T-cell (primary cell): ENCODE data around the gene POC1B. TPM values are rescaled to one million over a fixed set of nuclear protein-coding genes. Genes with fewer than 3 reads are reported as not detected.

Experiments
- ATAC-seq, 4 experiments: fragments of 200-7000 bp in 3 of 4; fragments of 150-1000 bp in 1 of 4; cut with Tn5 transposase; replicated peaks in 1 of 4; 1 replicate in 3 of 4; 2 replicates in 1 of 4; pipeline ENCODE4 v1.10.0; 2021; ENCODE audit warnings: moderate library complexity in 3 of 4, mild to moderate bottlenecking in 2 of 4, moderate number of reproducible peaks in 1 of 4
- CTCF ChIA-PET, 2 donors: fragments of 300-600 bp; sonication (Branson Sonifier 250); formaldehyde crosslinking; loops; one replicate each; lab custom pipeline; 2022; ENCODE audit warnings: antibody characterized with exemption in 2 of 2; lab: Charles Lee
- POLR2A ChIA-PET, 2 donors: fragments of 300-600 bp; sonication (Branson Sonifier 250); formaldehyde crosslinking; loops; one replicate each; lab custom pipeline; 2022; ENCODE audit warnings: antibody characterized with exemption in 2 of 2; lab: Charles Lee
- DNase-seq, 35 experiments: peaks; one replicate each; pipeline versions ENCODE4 v3.0.0 to v3.0.0-alpha.2; 2013 to 2023
- H3K27ac ChIP-seq: one replicate; pipeline ENCODE4 v1.5.1; 2013; ENCODE audit warnings: low read length
- H3K27me3 ChIP-seq, 2 experiments: replicated peaks in 1 of 2; 1 replicate in 1 of 2; 2 replicates in 1 of 2; pipeline versions ENCODE4 v1.6.1 to v1.7.0; 2013; ENCODE audit warnings: low read length in 1 of 2, mixed read lengths in 1 of 2; ENCODE audit not compliant: control insufficient read depth in 2 of 2, insufficient read depth in 2 of 2; ENCODE audit errors: extremely low read depth in 1 of 2
- H3K36me3 ChIP-seq, 2 donors: 1 replicate in 1 of 2; 2 replicates in 1 of 2; pipeline versions ENCODE4 v1.6.1 to v1.7.0; 2013; ENCODE audit warnings: low read length in 1 of 2; ENCODE audit not compliant: control insufficient read depth in 2 of 2, insufficient read depth in 1 of 2; ENCODE audit errors: extremely low read depth in 1 of 2
- H3K4me1 ChIP-seq, 2 experiments: 1 replicate in 1 of 2; 2 replicates in 1 of 2; pipeline versions ENCODE4 v1.6.1 to v1.7.0; 2013; ENCODE audit warnings: low read length in 2 of 2, mixed read lengths in 1 of 2; ENCODE audit not compliant: insufficient read depth in 2 of 2, control insufficient read depth in 1 of 2; ENCODE audit errors: extremely low read depth in 1 of 2
- H3K4me3 ChIP-seq, 2 donors: 1 replicate in 1 of 2; 2 replicates in 1 of 2; pipeline versions ENCODE4 v1.5.1 to v1.7.0; 2013; ENCODE audit warnings: mild to moderate bottlenecking in 2 of 2, low read length in 1 of 2, moderate library complexity in 1 of 2; ENCODE audit not compliant: control insufficient read depth in 1 of 2; ENCODE audit errors: extremely low read depth in 1 of 2
- H3K9me3 ChIP-seq: 2 replicates; pipeline ENCODE4 v1.7.0; 2013
- H3K27ac Mint-ChIP-seq, 2 donors: one replicate each; pipeline ENCODE4 v1.8.0; 2020 to 2021; ENCODE audit warnings: mild to moderate bottlenecking in 2 of 2, mixed read lengths in 2 of 2
- H3K27me3 Mint-ChIP-seq, 2 donors: one replicate each; pipeline ENCODE4 v1.8.0; 2021 to 2022; ENCODE audit warnings: mixed read lengths in 2 of 2
- H3K36me3 Mint-ChIP-seq: one replicate; pipeline ENCODE4 v1.8.0; 2021; ENCODE audit warnings: mixed read lengths
- H3K4me1 Mint-ChIP-seq, 3 donors: one replicate each; pipeline ENCODE4 v1.8.0; 2020 to 2022; ENCODE audit warnings: mixed read lengths in 3 of 3, mild to moderate bottlenecking in 1 of 3
- H3K4me3 Mint-ChIP-seq, 3 donors: one replicate each; pipeline ENCODE4 v1.8.0; 2020 to 2022; ENCODE audit warnings: mild to moderate bottlenecking in 3 of 3, mixed read lengths in 3 of 3, moderate library complexity in 3 of 3
- H3K9me3 Mint-ChIP-seq, 3 donors: one replicate each; pipeline ENCODE4 v1.8.0; 2020 to 2022; ENCODE audit warnings: mixed read lengths in 3 of 3
- WGBS: methylation state at CpG from one replicate; pipeline ENCODE4 v1.1.5; 2013; ENCODE audit warnings: missing lambda C conversion rate; ENCODE audit not compliant: insufficient coverage; 5-methylcytosine and 5-hydroxymethylcytosine counted together
- total RNA-seq, 35 experiments: library from RNA in 6 of 35; stranded (reverse) in 6 of 35; fragments of 120-200 nt in 1 of 35; gene quantifications; one replicate each; pipeline versions ENCODE4 v1.2.1 to v1.2.4 and lab custom pipeline; 2013 to 2026

The POC1B gene
- total RNA-seq, 5 donors from 2014 or later (not counting 1 experiment from before 2014, with no cell fraction given): 17.2 to 25.5 (median 18.9) TPM

DNA sequence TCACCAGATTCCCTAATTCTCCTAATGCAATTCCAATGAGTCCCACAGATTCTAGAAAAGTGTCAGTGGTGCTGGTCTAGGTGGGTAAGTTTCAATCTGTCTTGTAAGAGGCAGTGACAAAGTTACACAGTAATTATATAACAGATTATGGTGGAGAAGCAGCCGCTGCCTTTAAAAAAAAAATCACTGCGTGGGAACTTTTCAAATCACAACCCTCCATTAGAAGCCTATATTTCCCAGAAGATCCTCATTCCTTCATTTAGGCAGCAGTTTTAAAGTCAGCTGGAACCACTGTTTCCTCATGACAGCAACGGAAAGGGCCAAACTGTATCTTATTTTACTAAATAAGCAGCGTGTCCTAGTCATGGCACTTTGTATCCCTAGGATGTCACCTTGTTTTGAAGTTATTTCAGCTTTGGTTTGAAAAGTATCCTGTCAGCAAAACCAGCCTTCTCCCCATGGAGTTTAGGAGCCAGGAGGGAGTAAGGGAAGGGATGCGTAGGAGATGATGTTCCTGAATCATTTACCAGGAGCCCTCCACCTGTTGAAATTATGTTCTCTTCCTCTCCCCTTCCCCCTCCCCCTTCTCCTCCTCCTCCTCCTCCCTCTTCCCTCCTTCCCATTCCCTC, 145.9 kb downstream of the POC1B start:
- H3K36me3 Mint-ChIP-seq: no peaks in the 10 kb centered on the region
- no peaks in the 10 kb centered on the region for H3K9me3 ChIP-seq
- no peaks in the 10 kb centered on the region for H3K27me3 ChIP-seq
- no peaks in the 10 kb centered on the region for H3K9me3 Mint-ChIP-seq
- no peak for DNase-seq
- no CpG with 5 or more reads among the region's 5 CpGs for WGBS
- H3K27me3 Mint-ChIP-seq: no peaks in the 10 kb centered on the region
- H3K4me3 Mint-ChIP-seq: no peak overlapping the region
- H3K4me3 ChIP-seq: no peak overlapping the region
- H3K4me1 ChIP-seq: peaks cover 0 to 10% of the 10 kb centered on the region in 2 experiments
- no peak for ATAC-seq
- H3K4me1 Mint-ChIP-seq: peaks cover 9 to 19% (median 13%) of the 10 kb centered on the region in 3 donors
- no peak overlapping the region for H3K27ac ChIP-seq
- POLR2A ChIA-PET: no interaction called here
- CTCF ChIA-PET: no interaction called here
- no peak overlapping the region for H3K27ac Mint-ChIP-seq
- H3K36me3 ChIP-seq: no peaks in the 10 kb centered on the region

DNA sequence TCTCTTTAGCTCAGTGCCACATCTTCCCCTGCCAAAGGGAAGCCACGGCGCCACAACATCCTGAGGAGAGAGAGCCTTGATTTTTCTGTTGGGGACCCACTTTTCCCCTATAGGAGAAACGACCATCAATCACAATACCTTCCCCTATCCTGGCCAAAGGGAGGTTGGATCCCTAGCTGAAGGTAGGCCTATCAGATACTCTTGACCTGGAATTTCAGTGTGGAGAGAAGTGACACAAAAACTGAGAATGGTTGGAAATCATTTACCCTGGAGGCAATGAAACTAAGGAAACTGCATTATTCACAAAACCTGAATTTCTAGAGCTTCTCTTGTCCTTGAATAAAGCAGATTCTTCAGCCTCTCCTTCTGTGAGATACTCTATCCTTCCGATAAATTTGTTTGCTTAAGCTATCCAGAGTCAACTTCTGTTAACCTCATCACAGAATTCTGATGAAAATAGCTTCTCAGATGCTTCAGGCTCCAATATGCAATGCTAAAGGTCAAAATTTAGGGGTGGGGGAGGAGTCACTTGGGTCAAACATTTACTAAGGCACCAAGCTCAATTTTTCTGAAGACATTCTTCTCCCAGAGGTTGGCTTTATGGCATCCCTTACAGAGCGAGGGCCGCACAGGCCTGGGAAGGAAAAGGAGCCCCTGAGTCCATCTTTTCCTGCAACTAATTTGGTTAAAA, 146.6 kb downstream of the POC1B start:
- Mint-ChIP-seq H3K36me3 (no peaks in the 10 kb centered on the region), H3K27ac (no peak overlapping the region), H3K9me3 (no peaks in the 10 kb centered on the region), H3K27me3 (no peaks in the 10 kb centered on the region), H3K4me3 (no peak overlapping the region), H3K4me1 (peaks cover 9 to 19% (median 13%) of the 10 kb centered on the region in 3 donors)
- H3K36me3 ChIP-seq: no peaks in the 10 kb centered on the region
- WGBS: no CpG with 5 or more reads among the region's 6 CpGs
- no peaks in the 10 kb centered on the region for H3K9me3 ChIP-seq
- ChIA-PET CTCF (no interaction called here), POLR2A (no interaction called here)
- H3K27me3 ChIP-seq: no peaks in the 10 kb centered on the region
- H3K4me1 ChIP-seq: peaks cover 0 to 10% of the 10 kb centered on the region in 2 experiments
- no peak overlapping the region for H3K4me3 ChIP-seq
- DNase-seq (no peak), ATAC-seq (no peak)
- H3K27ac ChIP-seq: no peak overlapping the region

DNA sequence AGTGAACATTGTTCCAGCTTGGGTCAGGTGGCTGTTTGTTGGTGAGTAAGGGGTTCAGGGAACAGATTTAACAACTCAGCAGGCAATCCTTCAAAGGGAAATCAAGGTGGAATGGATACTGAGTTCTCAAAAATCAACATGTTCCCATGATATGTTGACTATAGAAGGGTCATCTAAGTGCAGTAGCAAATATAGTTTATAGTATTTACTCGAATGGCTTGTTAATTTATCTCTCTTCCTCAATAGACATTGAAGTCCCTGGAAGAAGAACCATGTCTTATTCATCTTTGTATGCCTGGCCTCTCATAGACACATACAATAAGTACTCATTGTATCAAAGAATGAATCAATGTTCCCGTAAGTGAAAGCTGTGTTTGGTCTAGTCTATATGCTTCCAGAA, 149.0 kb downstream of the POC1B start:
- H3K27me3 Mint-ChIP-seq: no peaks in the 10 kb centered on the region
- ATAC-seq (no peak), DNase-seq (no peak)
- no peaks in the 10 kb centered on the region for H3K36me3 Mint-ChIP-seq
- Histone ChIP-seq H3K36me3 (no peaks in the 10 kb centered on the region), H3K27me3 (no peaks in the 10 kb centered on the region), H3K27ac (no peak overlapping the region), H3K4me3 (no peak overlapping the region), H3K4me1 (peaks cover 0 to 10% of the 10 kb centered on the region in 2 experiments), H3K9me3 (no peaks in the 10 kb centered on the region)
- WGBS: no CpG with 5 or more reads among the region's 2 CpGs
- H3K27ac Mint-ChIP-seq: no peak overlapping the region
- ChIA-PET CTCF (no interaction called here), POLR2A (interaction anchor here in 1 of 2 donors (0.6 kb wide), 1 partner anchor 85 kb away, joined by 3 read pairs; no protein-coding TSS in a partner anchor)
- no peak overlapping the region for H3K4me3 Mint-ChIP-seq
- H3K9me3 Mint-ChIP-seq: no peaks in the 10 kb centered on the region
- H3K4me1 Mint-ChIP-seq: peaks cover 9 to 15% (median 13%) of the 10 kb centered on the region in 3 donors

DNA sequence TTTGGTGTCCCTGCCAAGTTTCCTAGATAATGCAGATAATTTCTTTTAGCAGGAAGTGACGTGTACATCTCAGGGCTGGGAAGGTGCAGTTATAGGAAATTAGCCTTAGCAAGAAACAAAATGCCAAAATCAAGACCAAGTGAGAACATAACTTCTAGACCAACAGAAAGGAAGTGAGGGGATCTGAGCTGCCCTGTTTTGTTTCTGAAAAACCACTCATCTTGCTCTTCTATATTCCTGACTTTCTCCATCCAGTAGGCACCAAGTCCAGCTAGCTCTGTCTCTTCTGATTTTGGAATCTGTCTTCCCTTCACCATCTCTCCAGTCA, 149.7 kb downstream of the POC1B start:
- Histone ChIP-seq H3K9me3 (no peaks in the 10 kb centered on the region), H3K4me3 (no peak overlapping the region), H3K36me3 (no peaks in the 10 kb centered on the region), H3K27ac (no peak overlapping the region), H3K4me1 (peaks cover 0 to 10% of the 10 kb centered on the region in 2 experiments), H3K27me3 (no peaks in the 10 kb centered on the region)
- POLR2A ChIA-PET: no interaction called here
- Mint-ChIP-seq H3K36me3 (no peaks in the 10 kb centered on the region), H3K4me1 (peaks cover 11 to 15% (median 13%) of the 10 kb centered on the region in 3 donors), H3K27me3 (no peaks in the 10 kb centered on the region), H3K4me3 (no peak overlapping the region), H3K9me3 (no peaks in the 10 kb centered on the region), H3K27ac (no peak overlapping the region)
- DNase-seq (no peak), ATAC-seq (no peak)
- CTCF ChIA-PET: no interaction called here
- WGBS: no CpG with 5 or more reads among the region's 1 CpG

DNA sequence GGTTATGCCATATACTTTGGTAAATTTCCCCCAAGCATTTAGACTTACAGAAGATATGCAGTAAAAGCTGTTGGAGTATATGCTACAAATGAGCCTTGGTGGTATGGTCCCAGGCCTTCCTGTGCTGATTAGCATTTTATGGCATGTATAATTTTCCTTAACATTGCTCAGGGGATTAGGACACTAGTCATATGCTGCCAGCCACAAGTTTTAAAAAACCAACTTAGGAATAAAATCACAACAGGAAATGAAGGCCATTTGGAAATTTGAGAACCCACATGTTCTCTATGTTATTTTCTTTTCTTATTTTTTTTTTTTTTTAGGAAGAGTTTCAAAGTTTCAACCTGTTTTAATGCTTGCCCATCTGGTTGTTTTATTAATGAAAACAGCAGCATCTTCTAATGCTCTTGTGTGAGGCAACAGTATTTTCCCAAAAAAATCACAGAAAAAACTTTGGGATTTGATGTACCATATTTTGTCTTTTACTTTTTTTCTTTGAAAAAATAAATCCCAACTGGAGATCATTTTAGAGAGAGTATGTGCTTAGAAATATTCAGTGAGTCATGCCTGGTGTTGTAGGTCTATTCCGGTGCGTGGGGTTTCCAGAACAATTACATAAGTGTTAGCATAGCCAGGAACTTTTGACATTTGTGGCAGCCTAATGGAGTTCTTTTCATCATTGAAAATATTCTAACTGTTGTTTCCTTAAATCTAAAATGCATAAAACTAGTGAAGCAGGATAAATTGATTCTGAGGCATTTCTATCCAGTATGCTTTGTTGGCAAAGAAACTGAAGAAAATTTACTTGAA, 151.9 kb downstream of the POC1B start:
- ChIA-PET CTCF (interaction anchor here in 1 of 2 donors (0.6 kb wide), 1 partner anchor 172 kb away, joined by 5 read pairs; no protein-coding TSS in a partner anchor), POLR2A (no interaction called here)

DNA sequence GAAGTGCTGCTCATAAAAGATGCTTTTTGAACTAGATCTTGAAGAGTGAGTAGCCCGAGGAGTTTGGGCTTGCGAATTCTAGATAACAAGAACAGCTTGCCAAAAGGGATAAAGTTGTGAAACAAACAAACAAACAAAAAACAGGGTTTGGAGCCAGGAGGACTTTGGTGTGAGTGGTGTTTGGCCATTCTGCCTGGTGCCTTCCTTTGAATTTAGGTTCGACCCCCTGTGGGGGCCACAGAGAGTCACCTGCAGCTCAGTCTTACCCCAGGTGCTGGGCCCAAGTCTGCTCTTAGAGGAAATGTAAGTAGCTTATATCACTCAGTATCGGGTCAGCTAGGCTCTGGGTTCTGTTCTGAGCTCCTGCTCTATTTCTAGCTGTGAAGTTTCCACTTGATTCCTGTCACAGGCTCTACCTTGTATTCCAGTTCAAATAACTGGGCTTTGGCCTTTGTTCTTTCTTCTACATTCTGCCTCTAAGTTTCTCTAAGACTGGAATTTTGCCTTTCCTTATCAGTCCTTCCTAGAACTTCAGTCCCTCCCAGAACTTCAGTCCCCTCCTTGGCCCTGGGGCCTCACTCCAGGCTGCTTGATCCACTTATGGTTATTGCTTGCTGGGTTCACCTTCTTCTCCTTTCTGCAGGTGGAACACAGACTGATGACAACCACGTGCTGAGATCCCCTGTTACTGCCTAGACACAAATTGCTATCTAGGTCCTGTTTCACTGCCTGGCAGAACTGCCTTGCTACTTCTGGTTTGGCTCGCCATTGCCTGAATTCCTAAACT, 153.1 kb downstream of the POC1B start:
- H3K4me1 ChIP-seq: peaks cover 2 to 10% of the 10 kb centered on the region in 2 experiments
- H3K4me3 ChIP-seq: no peak overlapping the region
- no peak overlapping the region for H3K27ac Mint-ChIP-seq
- CTCF ChIA-PET: interaction anchor here in 1 of 2 donors (0.6 kb wide), 1 partner anchor 184 kb away, joined by 3 read pairs; no protein-coding TSS in a partner anchor
- POLR2A ChIA-PET: no interaction called here
- ATAC-seq (no peak), DNase-seq (no peak)
- no peaks in the 10 kb centered on the region for H3K9me3 Mint-ChIP-seq
- peaks cover 0 to 1% of the 10 kb centered on the region in 2 donors for H3K27me3 Mint-ChIP-seq
- H3K27ac ChIP-seq: no peak overlapping the region
- no peaks in the 10 kb centered on the region for H3K27me3 ChIP-seq
- peaks cover 11 to 19% (median 19%) of the 10 kb centered on the region in 3 donors for H3K4me1 Mint-ChIP-seq
- no peaks in the 10 kb centered on the region for H3K36me3 Mint-ChIP-seq
- no peaks in the 10 kb centered on the region for H3K9me3 ChIP-seq
- WGBS: 89% methylated on average over 4 of the region's 6 CpGs
- H3K36me3 ChIP-seq: no peaks in the 10 kb centered on the region
- no peak overlapping the region for H3K4me3 Mint-ChIP-seq

More for the DNA sequence above, 151.9 kb downstream of the POC1B start:
- no CpG with 5 or more reads among the region's 2 CpGs for WGBS
- no peaks in the 10 kb centered on the region for H3K27me3 Mint-ChIP-seq
- Histone ChIP-seq H3K4me1 (peaks cover 2 to 10% of the 10 kb centered on the region in 2 experiments), H3K27me3 (no peaks in the 10 kb centered on the region), H3K9me3 (no peaks in the 10 kb centered on the region), H3K36me3 (no peaks in the 10 kb centered on the region), H3K27ac (no peak overlapping the region), H3K4me3 (no peak overlapping the region)
- no peak overlapping the region for H3K27ac Mint-ChIP-seq
- DNase-seq (no peak), ATAC-seq (no peak)
- peaks cover 11 to 19% (median 19%) of the 10 kb centered on the region in 3 donors for H3K4me1 Mint-ChIP-seq
- H3K4me3 Mint-ChIP-seq: no peak overlapping the region
- no peaks in the 10 kb centered on the region for H3K36me3 Mint-ChIP-seq
- no peaks in the 10 kb centered on the region for H3K9me3 Mint-ChIP-seq
